AML-193 (cell line): ENCODE measurements around the gene MAPK8.

Experiments
- DNase-seq, 2 experiments: peaks; one replicate each; lab custom pipeline; 2025; lab: John Stamatoyannopoulos, UW

MAPK8 gene

GRCh38 chr10:48449501-48450232 is 143.2 kb downstream of the MAPK8 start:
- no peak for DNase-seq

- DNase-seq, result no peak
Observed at GRCh38 chr10:48450233-48450740, 143.8 kb downstream of the MAPK8 start.

- DNase-seq, result no peak
Observed at GRCh38 chr10:48450741-48451466, 144.4 kb downstream of the MAPK8 start.

GRCh38 chr10:48451969-48452878 is 145.7 kb downstream of the MAPK8 start:
- DNase-seq, result no peak

- no peak for DNase-seq
Observed at GRCh38 chr10:48452879-48453412, 146.5 kb downstream of the MAPK8 start.

- no peak for DNase-seq
Observed at GRCh38 chr10:48453451-48454301, 147.2 kb downstream of the MAPK8 start.

GRCh38 chr10:48454302-48455054 is 148.0 kb downstream of the MAPK8 start:
- DNase-seq, result no peak

GRCh38 chr10:48455055-48455391 is 148.5 kb downstream of the MAPK8 start:
- DNase-seq, result no peak

GRCh38 chr10:48455392-48456151 is 149.1 kb downstream of the MAPK8 start:
- DNase-seq, result no peak

- DNase-seq, result peak; percentile 63 to 68
Observed at GRCh38 chr10:48456361-48456804, 149.9 kb downstream of the MAPK8 start.

- DNase-seq, result no peak
Observed at GRCh38 chr10:48456808-48457761, 150.6 kb downstream of the MAPK8 start.

- no peak for DNase-seq
Observed at GRCh38 chr10:48457949-48458661, 151.6 kb downstream of the MAPK8 start.

GRCh38 chr10:48458662-48459048 is 152.2 kb downstream of the MAPK8 start:
- DNase-seq, result no peak

GRCh38 chr10:48459270-48460150 is 153.0 kb downstream of the MAPK8 start:
- DNase-seq, result no peak

GRCh38 chr10:48460182-48460581 is 153.7 kb downstream of the MAPK8 start:
- DNase-seq, result no peak

- DNase-seq, result no peak
Observed at GRCh38 chr10:48461623-48462481, 155.4 kb downstream of the MAPK8 start.
